H1 (cell line): ENCODE data around the gene PCDH9. TPM values are rescaled to one million over a fixed set of nuclear protein-coding genes. Genes with fewer than 3 reads are reported as not detected.

Source experiments
- CTCF ChIA-PET: fragments of 300-600 bp; sonication (Branson Sonifier 250); formaldehyde crosslinking; loops from one replicate; lab custom pipeline; 2021; ENCODE audit not compliant: partially characterized antibody; lab: Charles Lee
- POLR2A ChIA-PET: fragments of 300-600 bp; sonication (Branson Sonifier 250); formaldehyde crosslinking; loops from one replicate; lab custom pipeline; 2021; ENCODE audit warnings: inconsistent platforms; ENCODE audit not compliant: partially characterized antibody; lab: Charles Lee
- DNase-seq, 2 experiments: peaks; one replicate each; pipeline versions ENCODE4 v3.0.0 to v3.0.0-alpha.2; 2010 to 2022; ENCODE audit warnings: low spot score in 2 of 2, low read depth in 1 of 2, mixed read lengths in 1 of 2
- FAIRE-seq: peaks from 2 replicates; lab custom pipeline; 2011; peaks lifted over from hg19 to GRCh38; lab: Jason Lieb, UNC
- H2AFZ ChIP-seq: 2 replicates; pipeline ENCODE4 v1.8.1; 2012; ENCODE audit warnings: low read length, inconsistent platforms
- H2AK5ac ChIP-seq: 2 replicates; pipeline ENCODE4 v1.6.1; 2013; ENCODE audit warnings: low read depth, low read length
- H2BK120ac ChIP-seq: replicated peaks from 2 replicates; pipeline ENCODE3; 2013; ENCODE audit warnings: low read depth, low read length, inconsistent platforms
- H2BK12ac ChIP-seq: 2 replicates; pipeline ENCODE4 v1.6.1; 2013; ENCODE audit warnings: low read depth, low read length
- H2BK15ac ChIP-seq: 2 replicates; pipeline ENCODE4 v1.6.1; 2013; ENCODE audit warnings: low read length
- H2BK20ac ChIP-seq: 2 replicates; pipeline ENCODE4 v1.6.1; 2013; ENCODE audit warnings: low read length
- H2BK5ac ChIP-seq: 2 replicates; pipeline ENCODE4 v1.6.1; 2013; ENCODE audit warnings: low read depth, low read length
- H3K14ac ChIP-seq: 2 replicates; pipeline ENCODE4 v1.6.1; 2013; ENCODE audit warnings: inconsistent platforms; ENCODE audit not compliant: insufficient read length
- H3K18ac ChIP-seq: 2 replicates; pipeline ENCODE4 v1.6.1; 2013; ENCODE audit warnings: low read length; ENCODE audit errors: extremely low read depth
- H3K23ac ChIP-seq: 2 replicates; pipeline ENCODE4 v1.6.1; 2013; ENCODE audit warnings: inconsistent platforms; ENCODE audit not compliant: insufficient read length
- H3K23me2 ChIP-seq: 2 replicates; pipeline ENCODE4 v1.6.1; 2013; ENCODE audit warnings: low read depth, low read length
- H3K27ac ChIP-seq: 2 replicates; pipeline ENCODE4 v1.6.1; 2011; ENCODE audit warnings: low read depth, low read length, inconsistent platforms
- H3K27me3 ChIP-seq, 4 experiments: replicated peaks in 1 of 4; 1 replicate in 1 of 4; 2 replicates in 3 of 4; pipeline versions ENCODE4 v1.6.1 to v1.8.1; 2011 to 2013; ENCODE audit warnings: low read length in 3 of 4, mild to moderate bottlenecking in 3 of 4, inconsistent platforms in 2 of 4, mixed read lengths in 2 of 4, moderate library complexity in 1 of 4; ENCODE audit not compliant: control insufficient read depth in 3 of 4, insufficient read depth in 3 of 4; ENCODE audit errors: extremely low read depth in 1 of 4
- H3K36me3 ChIP-seq, 4 experiments: 2 replicates each; pipeline versions ENCODE4 v1.6.1 to v1.8.1; 2011 to 2013; ENCODE audit warnings: mild to moderate bottlenecking in 4 of 4, low read length in 3 of 4, moderate library complexity in 2 of 4, control low read depth in 1 of 4, inconsistent platforms in 1 of 4; ENCODE audit not compliant: insufficient read depth in 4 of 4, control insufficient read depth in 2 of 4
- H3K4ac ChIP-seq: replicated peaks from 2 replicates; pipeline ENCODE3; 2013; ENCODE audit warnings: low read length, low read depth, mixed read lengths, inconsistent platforms; ENCODE audit not compliant: insufficient read length
- H3K4me1 ChIP-seq, 4 experiments: replicated peaks in 1 of 4; 1 replicate in 1 of 4; 2 replicates in 3 of 4; pipeline versions ENCODE4 v1.6.1 to v1.8.1; 2011 to 2013; ENCODE audit warnings: low read length in 3 of 4, inconsistent platforms in 2 of 4, mixed read lengths in 1 of 4; ENCODE audit not compliant: insufficient read depth in 4 of 4, control insufficient read depth in 3 of 4
- H3K4me2 ChIP-seq, 2 experiments: 2 replicates each; pipeline versions ENCODE4 v1.6.1 to v1.8.1; 2011 to 2013; ENCODE audit warnings: low read depth in 2 of 2, low read length in 2 of 2, control low read depth in 1 of 2, inconsistent platforms in 1 of 2, mild to moderate bottlenecking in 1 of 2; ENCODE audit not compliant: insufficient read depth in 1 of 2
- H3K4me3 ChIP-seq, 4 experiments: fragments of 200-600, 300-600 bp in 1 of 4; sonication (generic), shearing (Covaris generic), sonication (Bioruptor Twin) in 1 of 4; 2 replicates each; pipeline versions ENCODE4 v1.5.1 to v1.8.1; 2011 to 2016; ENCODE audit warnings: low read length in 4 of 4, low read depth in 3 of 4, control low read depth in 2 of 4, inconsistent platforms in 2 of 4, mild to moderate bottlenecking in 2 of 4, mixed read lengths in 1 of 4, moderate library complexity in 1 of 4; ENCODE audit not compliant: insufficient read depth in 2 of 4; ENCODE audit errors: extremely low read depth in 1 of 4
- H3K56ac ChIP-seq: replicated peaks from 2 replicates; pipeline ENCODE3; 2013; ENCODE audit warnings: low read depth, mild to moderate bottlenecking, mixed read lengths, low read length, inconsistent platforms; ENCODE audit not compliant: insufficient read length
- H3K79me1 ChIP-seq: 2 replicates; pipeline ENCODE4 v1.6.1; 2013; ENCODE audit warnings: low read depth, low read length, control low read depth
- H3K79me2 ChIP-seq, 2 experiments: 2 replicates each; pipeline versions ENCODE4 v1.6.1 to v1.8.1; 2012 to 2013; ENCODE audit warnings: low read length in 2 of 2, mild to moderate bottlenecking in 2 of 2, inconsistent platforms in 1 of 2; ENCODE audit not compliant: insufficient read depth in 2 of 2, control insufficient read depth in 1 of 2
- H3K9ac ChIP-seq, 4 experiments: replicated peaks in 1 of 4; 1 replicate in 1 of 4; 2 replicates in 3 of 4; pipeline versions ENCODE4 v1.6.1 to v1.8.1; 2011 to 2013; ENCODE audit warnings: low read depth in 3 of 4, low read length in 3 of 4, control low read depth in 2 of 4, mild to moderate bottlenecking in 2 of 4, moderate library complexity in 2 of 4, inconsistent platforms in 1 of 4; ENCODE audit errors: extremely low read depth in 1 of 4
- H3K9me3 ChIP-seq, 2 experiments: 2 replicates each; pipeline versions ENCODE4 v1.6.1 to v1.8.1; 2012 to 2013; ENCODE audit warnings: mild to moderate bottlenecking in 2 of 2, moderate library complexity in 2 of 2, control low read depth in 1 of 2, inconsistent platforms in 1 of 2, low read depth in 1 of 2, low read length in 1 of 2, mixed read lengths in 1 of 2; ENCODE audit not compliant: insufficient read depth in 2 of 2
- H4K20me1 ChIP-seq, 2 experiments: replicated peaks in 1 of 2; 2 replicates each; pipeline versions ENCODE3 to v1.8.1; 2011 to 2013; ENCODE audit warnings: inconsistent platforms in 2 of 2, low read length in 2 of 2, mild to moderate bottlenecking in 1 of 2; ENCODE audit not compliant: insufficient read depth in 2 of 2, control insufficient read depth in 1 of 2
- H4K5ac ChIP-seq: 2 replicates; pipeline ENCODE4 v1.6.1; 2013; ENCODE audit warnings: low read length, low read depth, mixed read lengths, inconsistent platforms; ENCODE audit not compliant: insufficient read length
- H4K8ac ChIP-seq: 2 replicates; pipeline ENCODE4 v1.8.0; 2013; ENCODE audit warnings: mild to moderate bottlenecking, moderate library complexity, low read length, inconsistent platforms; ENCODE audit not compliant: insufficient read depth; ENCODE audit errors: extremely low read depth
- H4K91ac ChIP-seq: replicated peaks from 2 replicates; pipeline ENCODE3; 2013; ENCODE audit warnings: low read length, mixed read lengths, inconsistent platforms; ENCODE audit not compliant: insufficient read length
- BRCA1 ChIP-seq: IDR thresholded peaks from 2 replicates; pipeline ENCODE4 v1.6.1; 2012; ENCODE audit warnings: low read depth, low read length, improper control_type of control experiment
- POLR2A ChIP-seq, 2 experiments: IDR thresholded peaks; 1 replicate in 1 of 2; 2 replicates in 1 of 2; pipeline ENCODE4 v1.6.1; 2011; ENCODE audit warnings: low read depth in 2 of 2, low read length in 2 of 2, mild to moderate bottlenecking in 2 of 2; ENCODE audit errors: control extremely low read depth in 1 of 2
- RAD21 ChIP-seq, 2 experiments: IDR thresholded peaks in 1 of 2; conservative IDR thresholded peaks in 1 of 2; 2 replicates each; pipeline ENCODE4 v1.6.1; 2011; ENCODE audit warnings: low read depth in 2 of 2, low read length in 2 of 2, improper control_type of control experiment in 1 of 2, inconsistent platforms in 1 of 2, mild to moderate bottlenecking in 1 of 2, moderate library complexity in 1 of 2
- SIRT6 ChIP-seq: IDR thresholded peaks from one replicate; pipeline ENCODE4 v1.7.1; 2012; ENCODE audit warnings: low read length, inconsistent platforms
- SUZ12 ChIP-seq: fragments of 200-600 bp; sonication (generic); IDR thresholded peaks from 2 replicates; pipeline ENCODE4 v1.6.1; 2012; ENCODE audit warnings: mild to moderate bottlenecking, inconsistent platforms, low read length, moderate library complexity, mixed read lengths
- WGBS, 2 experiments: shearing (Covaris generic) in 1 of 2; methylation state at CpG; one replicate each; pipeline versions ENCODE4 v1.1.6 to v1.1.7; 2013 to 2015; ENCODE audit warnings: low lambda C conversion rate in 2 of 2, mixed read lengths in 2 of 2, inconsistent platforms in 1 of 2, low coverage in 1 of 2, missing lambda C conversion rate in 1 of 2; ENCODE audit not compliant: insufficient replicate concordance in 2 of 2, insufficient coverage in 1 of 2, insufficient read length in 1 of 2; ENCODE audit errors: extremely low coverage in 1 of 2, missing lambda C conversion rate in 1 of 2; 5-methylcytosine and 5-hydroxymethylcytosine counted together
- polyA plus RNA-seq, 7 experiments: library from polyadenylated mRNA; depleted of rRNA in 3 of 7; stranded (reverse) in 5 of 7; unstranded in 2 of 7; fragments of >200 nt in 5 of 7; fragments of 200-250 nt in 2 of 7; gene quantifications; 1 replicate in 5 of 7; 2 replicates in 1 of 7; 4 replicates in 1 of 7; pipeline versions ENCODE4 v1.2.1 to v1.2.3, GENCODE V29; 2011 to 2013; ENCODE audit warnings: missing spikeins in 2 of 7, mixed read lengths in 2 of 7
- total RNA-seq: library from RNA; stranded (reverse); fragmentation: NEBNext Ultra II Directional; extraction: Animal tissue kit (Norgen Biotek cat#: 25700); gene quantifications from 2 replicates; pipeline ENCODE4 v1.2.1, GENCODE V29; 2021

PCDH9 gene
- total and polyA plus RNA-seq, 2 of the 8 experiments (the other 6 are each of a cell fraction or from before 2014, with no cell fraction given), result 0.12 to 0.60 TPM

- H3K79me2 ChIP-seq, result no peaks in the 10 kb centered on the region
- H4K8ac ChIP-seq, result no peak overlapping the region
- H4K20me1 ChIP-seq, result no peaks in the 10 kb centered on the region
- H3K56ac ChIP-seq, result no peak overlapping the region
- no peak overlapping the region for H3K4me3 ChIP-seq
- no peak overlapping the region for H2BK20ac ChIP-seq
- no peak overlapping the region for H3K23ac ChIP-seq
- H3K9me3 ChIP-seq, result 0 out of 4 replicates have a peak, but pooled peaks cover 0 to 4% of the 10 kb centered on the region in 2 experiments
- no peak overlapping the region for H4K91ac ChIP-seq
- H2BK12ac ChIP-seq, result no peak overlapping the region
- no peak overlapping the region for H3K18ac ChIP-seq
- H2BK5ac ChIP-seq, result no peak overlapping the region
- H3K27me3 ChIP-seq, result no peaks in the 10 kb centered on the region
- H2BK120ac ChIP-seq, result no peak overlapping the region
- CTCF ChIA-PET, result interaction anchor here (0.7 kb wide), 1 partner anchor 8 kb away, joined by 4 read pairs; no protein-coding TSS in a partner anchor
- no peak overlapping the region for H3K4me2 ChIP-seq
- POLR2A ChIA-PET, result no interaction called here
- no peak overlapping the region for H4K5ac ChIP-seq
- no peak overlapping the region for H2BK15ac ChIP-seq
- no peak overlapping the region for H3K9ac ChIP-seq
- no peaks in the 10 kb centered on the region for H3K4me1 ChIP-seq
- WGBS, 2 experiments, result 87% methylated on average over 4 of the region's 4 CpGs; no CpG with 5 or more reads in 1 of the 2 experiments
- TF ChIP-seq SIRT6, result no peak
- TF ChIP-seq POLR2A (IDR thresholded peaks at IDR 0.05; ENCODE audit: control extremely low read depth in 1 of 2, low read depth in 2 of 2, low read length in 2 of 2), result no peak
- peak in 1 of 2 experiments; percentile 11; a peak in 1 of 4 replicates for TF ChIP-seq RAD21 (IDR thresholded peaks at IDR 0.05 in 1 of 2, conservative IDR thresholded peaks at IDR 0.05 in 1 of 2; ENCODE audit: low read depth in 2 of 2, low read length in 2 of 2)
- no peak for TF ChIP-seq SUZ12
- TF ChIP-seq BRCA1, result no peak
- no peaks in the 10 kb centered on the region for H3K23me2 ChIP-seq
- no peak overlapping the region for H3K4ac ChIP-seq
- FAIRE-seq, result no peak
- no peaks in the 10 kb centered on the region for H3K36me3 ChIP-seq
- H3K14ac ChIP-seq, result no peak overlapping the region
- no peak overlapping the region for H3K27ac ChIP-seq
- H2AK5ac ChIP-seq, result no peak overlapping the region
- no peak overlapping the region for H2AFZ ChIP-seq
- DNase-seq, result no peak
- H3K79me1 ChIP-seq, result no peaks in the 10 kb centered on the region
These were observed 602.6 kb downstream of the PCDH9 start for GRCh38 chr13:66627512-66627911.
